ENCODE results near the gene ERGIC1.

The ERGIC1 gene

GRCh38 chr5:172954751-172955159 lies 120.7 kb downstream of the ERGIC1 start:
- no peaks in the 10 kb centered on the region for H4K20me1 ChIP-seq (ENCODE audit: insufficient read depth, low read length)
- H3K27me3 ChIP-seq (replicated peaks; ENCODE audit: insufficient read depth, low read length), result no peaks in the 10 kb centered on the region
- no peaks in the 10 kb centered on the region for H3K36me3 ChIP-seq (replicated peaks; ENCODE audit: insufficient read depth, low read length)
- H3K79me2 ChIP-seq (ENCODE audit: low read length), result peaks cover 4% of the 10 kb centered on the region
- H3K4me3 ChIP-seq (ENCODE audit: low read length), result no peak overlapping the region
- no peak overlapping the region for H3K9ac ChIP-seq (ENCODE audit: low read length)
- H3K9me2 ChIP-seq (replicated peaks; ENCODE audit: insufficient read depth, low read length), result no peaks in the 10 kb centered on the region
- TF ChIP-seq EZH2phosphoT487 (IDR thresholded peaks at IDR 0.05; ENCODE audit: low read length), result no peak
- no peak for TF ChIP-seq CTCF (IDR thresholded peaks at IDR 0.05; ENCODE audit: low read length)
- no peak for TF ChIP-seq EZH2 (optimal IDR thresholded peaks at IDR 0.05; ENCODE audit: low read depth, low read length)
- H3K27ac ChIP-seq (ENCODE audit: low read length), result no peak overlapping the region
- H3F3A ChIP-seq (ENCODE audit: insufficient read depth, low read length), result peaks cover 20% of the 10 kb centered on the region
- no peak overlapping the region for H2AFZ ChIP-seq (ENCODE audit: low read length)
- no peaks in the 10 kb centered on the region for H3K9me3 ChIP-seq (replicated peaks; ENCODE audit: insufficient read depth, low read length)
- H3K4me1 ChIP-seq (ENCODE audit: low read length), result no peaks in the 10 kb centered on the region
- no peak for DNase-seq
- H3K4me2 ChIP-seq (ENCODE audit: low read depth, low read length), result no peak overlapping the region

DNA sequence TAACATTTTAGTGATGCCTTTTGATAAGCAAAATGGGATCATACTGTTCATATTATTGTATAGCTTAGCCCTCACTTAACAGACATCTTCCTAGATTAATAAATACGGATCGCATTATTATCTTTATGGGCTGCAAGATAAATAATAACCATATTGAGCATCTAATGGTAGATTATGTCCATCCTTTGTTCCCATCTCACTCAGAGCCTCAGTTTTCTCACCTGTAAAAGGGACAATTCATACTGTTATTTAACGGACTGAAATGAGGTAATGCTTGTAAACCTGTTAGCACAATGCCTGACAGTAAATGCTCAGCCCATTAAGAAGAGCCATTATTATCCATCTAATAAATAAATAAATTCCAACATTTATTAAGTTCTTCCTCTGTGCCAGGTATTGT lies 122.2 kb downstream of the ERGIC1 start:
- Histone ChIP-seq H3K27ac (ENCODE audit: low read length) (no peak overlapping the region), H3K27me3 (replicated peaks; ENCODE audit: insufficient read depth, low read length) (no peaks in the 10 kb centered on the region), H3K9me3 (replicated peaks; ENCODE audit: insufficient read depth, low read length) (no peaks in the 10 kb centered on the region), H2AFZ (ENCODE audit: low read length) (no peak overlapping the region), H3K36me3 (replicated peaks; ENCODE audit: insufficient read depth, low read length) (no peaks in the 10 kb centered on the region), H3K9me2 (replicated peaks; ENCODE audit: insufficient read depth, low read length) (no peaks in the 10 kb centered on the region), H3K4me2 (ENCODE audit: low read depth, low read length) (no peak overlapping the region), H3K9ac (ENCODE audit: low read length) (no peak overlapping the region), H3F3A (ENCODE audit: insufficient read depth, low read length) (peaks cover 20% of the 10 kb centered on the region), H3K4me3 (ENCODE audit: low read length) (no peak overlapping the region), H3K79me2 (ENCODE audit: low read length) (peaks cover 18% of the 10 kb centered on the region), H4K20me1 (ENCODE audit: insufficient read depth, low read length) (no peaks in the 10 kb centered on the region), H3K4me1 (ENCODE audit: low read length) (peaks cover 10% of the 10 kb centered on the region)
- TF ChIP-seq EZH2 (optimal IDR thresholded peaks at IDR 0.05; ENCODE audit: low read depth, low read length) (no peak), CTCF (IDR thresholded peaks at IDR 0.05; ENCODE audit: low read length) (no peak), EZH2phosphoT487 (IDR thresholded peaks at IDR 0.05; ENCODE audit: low read length) (no peak)
- no peak for DNase-seq

DNA sequence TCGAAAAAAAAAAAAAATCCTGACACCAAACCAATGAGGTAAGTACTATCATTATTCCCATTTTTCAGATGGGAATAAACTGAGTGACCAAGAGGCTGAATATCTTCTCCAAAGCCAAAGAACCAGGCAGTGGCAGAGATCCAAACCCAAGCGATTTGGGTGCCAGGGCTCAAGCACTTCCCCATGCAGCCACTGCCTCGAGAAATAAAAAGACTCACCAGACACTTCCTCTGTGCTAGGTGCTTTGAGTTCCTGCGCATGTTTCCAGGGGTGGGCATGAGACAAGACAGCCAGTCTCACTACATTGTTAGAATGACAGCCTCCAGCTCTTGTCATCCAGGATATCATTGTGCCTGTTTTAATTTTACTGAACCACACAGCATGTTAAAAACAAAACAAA lies 122.9 kb downstream of the ERGIC1 start:
- Histone ChIP-seq H3K4me3 (ENCODE audit: low read length) (no peak overlapping the region), H3K9me2 (replicated peaks; ENCODE audit: insufficient read depth, low read length) (no peaks in the 10 kb centered on the region), H3K9me3 (replicated peaks; ENCODE audit: insufficient read depth, low read length) (no peaks in the 10 kb centered on the region), H4K20me1 (ENCODE audit: insufficient read depth, low read length) (no peaks in the 10 kb centered on the region), H3K4me1 (ENCODE audit: low read length) (peaks cover 10% of the 10 kb centered on the region), H2AFZ (ENCODE audit: low read length) (no peak overlapping the region), H3K27me3 (replicated peaks; ENCODE audit: insufficient read depth, low read length) (no peaks in the 10 kb centered on the region), H3K27ac (ENCODE audit: low read length) (no peak overlapping the region), H3K79me2 (ENCODE audit: low read length) (peaks cover 25% of the 10 kb centered on the region), H3K4me2 (ENCODE audit: low read depth, low read length) (no peak overlapping the region), H3F3A (ENCODE audit: insufficient read depth, low read length) (peaks cover 20% of the 10 kb centered on the region), H3K9ac (ENCODE audit: low read length) (no peak overlapping the region), H3K36me3 (replicated peaks; ENCODE audit: insufficient read depth, low read length) (no peaks in the 10 kb centered on the region)
- TF ChIP-seq EZH2 (optimal IDR thresholded peaks at IDR 0.05; ENCODE audit: low read depth, low read length) (no peak), EZH2phosphoT487 (IDR thresholded peaks at IDR 0.05; ENCODE audit: low read length) (no peak), CTCF (IDR thresholded peaks at IDR 0.05; ENCODE audit: low read length) (no peak)
- DNase-seq, result no peak
